ENCODE data around the gene SLC6A6.

Gene SLC6A6

DNA sequence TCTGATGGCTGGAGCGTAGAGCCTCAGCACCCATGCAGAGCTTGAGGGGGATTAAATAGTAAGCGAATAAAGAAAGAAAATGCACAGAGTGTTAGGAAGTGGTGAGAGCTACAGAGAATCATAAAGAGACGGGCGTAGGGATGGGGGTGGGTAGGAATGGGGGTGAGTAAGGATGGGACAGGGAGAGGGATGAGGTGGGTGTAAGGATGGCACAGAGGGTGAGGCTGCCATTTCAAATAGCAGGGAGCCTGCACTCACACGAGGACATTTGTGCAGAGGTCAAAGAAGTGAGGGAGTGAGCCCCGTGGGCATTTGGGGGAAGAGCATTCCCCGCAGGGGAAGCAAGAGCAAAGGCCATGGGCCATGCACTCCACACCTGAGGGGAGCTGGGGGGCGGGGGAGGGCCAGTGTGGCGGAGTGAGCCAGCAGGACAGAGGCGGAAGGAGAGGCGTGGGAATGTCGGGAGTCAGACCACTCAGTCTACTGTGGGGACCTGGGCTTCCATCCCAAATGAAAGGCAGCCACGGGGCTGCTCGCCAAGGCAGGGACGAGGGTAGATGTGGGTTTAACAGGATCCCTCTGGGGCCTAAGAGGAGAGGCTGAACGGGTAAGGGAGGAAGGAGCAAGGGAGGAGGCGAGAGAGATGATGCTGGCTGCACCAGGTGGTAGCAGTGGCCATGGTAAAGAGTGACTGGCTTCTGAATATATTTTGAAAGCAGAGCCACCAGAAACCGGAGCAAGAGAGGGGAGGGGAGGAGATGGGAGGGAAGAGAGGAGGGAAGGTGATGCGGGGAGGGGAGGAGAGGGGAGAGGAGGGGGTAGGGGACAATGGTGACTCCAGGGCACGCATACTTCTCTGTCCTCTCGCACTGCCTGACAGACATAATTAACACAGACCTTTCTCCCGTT, 35.2 kb upstream of the SLC6A6 start:
- no peaks in the 10 kb centered on the region for H3K27me3 ChIP-seq (ENCODE audit: insufficient read depth, low read length)
- H3K9me3 ChIP-seq (ENCODE audit: insufficient read depth, low read depth, low read length) = no peaks in the 10 kb centered on the region
- no peaks in the 10 kb centered on the region for H3K36me3 ChIP-seq (ENCODE audit: control insufficient read depth in 1 of 2, insufficient read depth in 2 of 2, low read length in 2 of 2)
- H3K18ac ChIP-seq (ENCODE audit: low read length) = no peak overlapping the region
- H2BK5ac ChIP-seq (ENCODE audit: low read depth, low read length, poor library complexity) = no peak overlapping the region
- H3K9ac ChIP-seq (ENCODE audit: low read length) = no peak overlapping the region
- H3K4me2 ChIP-seq (ENCODE audit: low read length) = no peak overlapping the region
- no peak overlapping the region for H2AK5ac ChIP-seq (ENCODE audit: low read length)
- H3K4me1 ChIP-seq (ENCODE audit: control insufficient read depth in 1 of 2, insufficient read depth in 2 of 2, low read length in 2 of 2) = peaks cover 5 to 6% of the 10 kb centered on the region in 2 experiments
- H2AFZ ChIP-seq (ENCODE audit: insufficient read depth, low read length, poor library complexity) = no peak overlapping the region
- no peak overlapping the region for H2BK12ac ChIP-seq (ENCODE audit: low read length)
- H3K4me3 ChIP-seq (ENCODE audit: low read depth, low read length) = no peak overlapping the region
- DNase-seq = no peak
- H4K8ac ChIP-seq (ENCODE audit: low read depth, low read length) = no peak overlapping the region
- no peaks in the 10 kb centered on the region for H3K79me2 ChIP-seq (ENCODE audit: control insufficient read depth, insufficient read depth, low read length, poor library complexity)
- no peak overlapping the region for H2BK120ac ChIP-seq (ENCODE audit: insufficient read depth, low read length, poor library complexity)
- no peak overlapping the region for H4K12ac ChIP-seq (ENCODE audit: low read depth, low read length)
- no peak overlapping the region for H3K27ac ChIP-seq (ENCODE audit: low read depth, low read length)
- H3K4ac ChIP-seq (ENCODE audit: low read depth, low read length) = no peak overlapping the region
- no peak overlapping the region for H3K23ac ChIP-seq (ENCODE audit: low read length)
- H4K91ac ChIP-seq (ENCODE audit: low read depth, low read length) = no peak overlapping the region
- H3K79me1 ChIP-seq (ENCODE audit: low read length) = no peaks in the 10 kb centered on the region
- H3K14ac ChIP-seq (ENCODE audit: low read length) = no peak overlapping the region
- WGBS (ENCODE audit: extremely low coverage, insufficient coverage, insufficient read length) = 100% methylated on average over 2 of the region's 22 CpGs

DNA sequence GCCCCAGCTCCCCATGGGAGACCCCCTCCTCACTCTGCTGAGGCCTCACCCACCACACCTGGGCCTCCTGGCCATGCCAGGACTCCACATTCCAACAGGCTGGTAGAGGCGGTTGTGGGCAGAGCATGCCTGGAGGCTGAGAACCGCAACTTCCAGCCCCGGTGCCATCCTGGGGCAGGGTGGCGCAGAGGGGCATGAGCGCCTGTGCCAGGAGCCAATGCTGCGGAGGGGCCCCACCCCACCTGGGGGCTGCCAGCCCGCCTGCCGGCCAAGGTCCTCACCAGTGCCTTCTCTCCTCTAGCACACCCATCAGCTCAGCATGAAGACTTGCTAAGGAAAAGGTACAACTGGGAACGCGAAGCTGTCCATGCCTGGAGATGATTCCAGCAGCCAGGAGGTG, 34.3 kb upstream of the SLC6A6 start:
- Histone ChIP-seq H3K14ac (ENCODE audit: low read length) (no peak overlapping the region), H2BK5ac (ENCODE audit: low read depth, low read length, poor library complexity) (no peak overlapping the region), H3K27ac (ENCODE audit: low read depth, low read length) (no peak overlapping the region), H4K8ac (ENCODE audit: low read depth, low read length) (no peak overlapping the region), H3K36me3 (ENCODE audit: control insufficient read depth in 1 of 2, insufficient read depth in 2 of 2, low read length in 2 of 2) (no peaks in the 10 kb centered on the region), H3K4me2 (ENCODE audit: low read length) (no peak overlapping the region), H3K79me1 (ENCODE audit: low read length) (peaks cover 4% of the 10 kb centered on the region), H2AFZ (ENCODE audit: insufficient read depth, low read length, poor library complexity) (no peak overlapping the region), H3K18ac (ENCODE audit: low read length) (no peak overlapping the region), H3K4me1 (ENCODE audit: control insufficient read depth in 1 of 2, insufficient read depth in 2 of 2, low read length in 2 of 2) (peaks cover 5 to 15% of the 10 kb centered on the region in 2 experiments), H4K12ac (ENCODE audit: low read depth, low read length) (no peak overlapping the region), H2BK120ac (ENCODE audit: insufficient read depth, low read length, poor library complexity) (no peak overlapping the region), H4K91ac (ENCODE audit: low read depth, low read length) (no peak overlapping the region), H2BK12ac (ENCODE audit: low read length) (no peak overlapping the region), H3K4me3 (ENCODE audit: low read depth, low read length) (no peak overlapping the region), H3K4ac (ENCODE audit: low read depth, low read length) (no peak overlapping the region), H3K27me3 (ENCODE audit: insufficient read depth, low read length) (no peaks in the 10 kb centered on the region), H3K9me3 (ENCODE audit: insufficient read depth, low read depth, low read length) (no peaks in the 10 kb centered on the region), H3K79me2 (ENCODE audit: control insufficient read depth, insufficient read depth, low read length, poor library complexity) (no peaks in the 10 kb centered on the region), H3K23ac (ENCODE audit: low read length) (no peak overlapping the region), H3K9ac (ENCODE audit: low read length) (no peak overlapping the region), H2AK5ac (ENCODE audit: low read length) (peak overlapping the region; percentile 17)
- no CpG with 5 or more reads among the region's 10 CpGs for WGBS (ENCODE audit: extremely low coverage, insufficient coverage, insufficient read length)
- no peak for DNase-seq

DNA sequence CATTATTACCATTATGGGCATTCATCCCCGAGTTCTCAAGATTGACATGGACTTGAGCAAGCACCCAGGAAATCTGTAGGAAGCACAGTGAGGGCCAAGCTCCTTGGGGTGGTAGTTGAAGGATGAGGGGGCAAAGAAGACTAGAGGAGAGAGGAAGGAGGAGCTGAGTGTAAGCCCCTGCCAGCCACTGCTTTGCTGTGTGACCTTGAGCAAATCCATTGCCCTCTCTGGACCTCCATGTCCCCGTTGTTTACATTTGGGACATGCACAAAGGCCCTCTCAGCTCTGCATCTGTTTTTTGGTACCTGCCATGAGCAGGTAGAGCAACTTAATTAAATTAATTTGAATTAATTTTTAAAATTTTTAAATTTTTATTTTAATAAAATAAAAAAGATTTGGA, 33.5 kb upstream of the SLC6A6 start:
- no peak overlapping the region for H2AFZ ChIP-seq (ENCODE audit: insufficient read depth, low read length, poor library complexity)
- H4K8ac ChIP-seq (ENCODE audit: low read depth, low read length) = no peak overlapping the region
- H3K27me3 ChIP-seq (ENCODE audit: insufficient read depth, low read length) = no peaks in the 10 kb centered on the region
- peaks cover 4% of the 10 kb centered on the region for H3K79me1 ChIP-seq (ENCODE audit: low read length)
- no peak overlapping the region for H3K27ac ChIP-seq (ENCODE audit: low read depth, low read length)
- no peak overlapping the region for H3K18ac ChIP-seq (ENCODE audit: low read length)
- no peak for DNase-seq
- H2BK12ac ChIP-seq (ENCODE audit: low read length) = no peak overlapping the region
- no peak overlapping the region for H2BK120ac ChIP-seq (ENCODE audit: insufficient read depth, low read length, poor library complexity)
- no peaks in the 10 kb centered on the region for H3K36me3 ChIP-seq (ENCODE audit: control insufficient read depth in 1 of 2, insufficient read depth in 2 of 2, low read length in 2 of 2)
- H4K12ac ChIP-seq (ENCODE audit: low read depth, low read length) = no peak overlapping the region
- H3K4ac ChIP-seq (ENCODE audit: low read depth, low read length) = no peak overlapping the region
- no peaks in the 10 kb centered on the region for H3K79me2 ChIP-seq (ENCODE audit: control insufficient read depth, insufficient read depth, low read length, poor library complexity)
- H3K9ac ChIP-seq (ENCODE audit: low read length) = no peak overlapping the region
- no peak overlapping the region for H3K4me3 ChIP-seq (ENCODE audit: low read depth, low read length)
- no peak overlapping the region for H3K23ac ChIP-seq (ENCODE audit: low read length)
- no peak overlapping the region for H3K4me2 ChIP-seq (ENCODE audit: low read length)
- no peaks in the 10 kb centered on the region for H3K9me3 ChIP-seq (ENCODE audit: insufficient read depth, low read depth, low read length)
- H4K91ac ChIP-seq (ENCODE audit: low read depth, low read length) = no peak overlapping the region
- no peak overlapping the region for H2AK5ac ChIP-seq (ENCODE audit: low read length)
- H2BK5ac ChIP-seq (ENCODE audit: low read depth, low read length, poor library complexity) = no peak overlapping the region
- H3K14ac ChIP-seq (ENCODE audit: low read length) = no peak overlapping the region
- no CpG with 5 or more reads among the region's 2 CpGs for WGBS (ENCODE audit: extremely low coverage, insufficient coverage, insufficient read length)
- H3K4me1 ChIP-seq (ENCODE audit: control insufficient read depth in 1 of 2, insufficient read depth in 2 of 2, low read length in 2 of 2) = peaks cover 11 to 22% of the 10 kb centered on the region in 2 experiments

DNA sequence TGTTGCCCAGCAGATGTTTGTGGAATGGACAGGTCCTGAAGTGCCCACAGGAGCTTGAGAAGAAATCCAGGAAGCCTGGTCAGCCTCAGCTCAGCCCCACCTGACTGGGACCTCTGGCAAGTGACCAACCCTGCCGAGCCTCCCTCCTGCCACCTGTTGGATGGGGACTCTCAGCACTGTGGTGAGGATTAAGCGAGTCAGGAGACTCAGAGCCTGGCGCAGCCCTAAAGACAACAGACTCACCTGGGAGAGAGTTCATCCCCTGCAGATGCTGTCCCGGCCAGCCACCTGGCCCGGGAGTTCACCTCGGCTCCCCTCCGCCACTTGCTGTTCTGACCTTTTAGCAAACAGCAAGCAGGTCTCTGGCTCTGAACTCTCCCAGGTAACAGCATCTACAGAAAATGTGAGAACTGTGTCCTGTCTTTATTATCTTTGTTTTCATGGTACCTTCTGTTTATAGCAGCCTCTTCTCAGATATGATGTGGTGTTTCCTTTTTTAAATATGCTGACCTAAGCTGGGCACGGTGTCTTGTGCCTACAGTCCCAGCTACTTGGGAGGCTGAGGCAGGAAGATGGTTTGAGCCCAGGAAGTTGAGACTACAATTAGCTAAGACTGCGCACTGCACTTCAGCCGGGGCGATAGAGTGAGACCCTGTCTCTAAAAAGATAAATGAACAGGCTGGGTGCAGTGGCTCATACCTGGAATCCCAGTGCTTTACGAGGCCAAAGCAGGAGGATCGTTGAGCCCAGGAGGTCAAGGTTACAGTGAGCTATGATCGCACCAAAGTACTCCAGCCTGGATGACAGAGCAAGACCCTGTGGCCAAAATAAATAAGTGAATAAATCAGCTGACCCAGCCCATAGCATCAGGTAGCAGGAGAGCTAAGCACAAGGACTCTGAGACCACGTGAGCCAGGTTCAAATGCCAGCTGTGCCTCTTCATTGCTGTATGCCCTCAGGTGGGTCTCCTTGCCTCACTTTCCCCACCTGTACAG, 32.4 kb upstream of the SLC6A6 start:
- no peak overlapping the region for H4K91ac ChIP-seq (ENCODE audit: low read depth, low read length)
- H3K14ac ChIP-seq (ENCODE audit: low read length) = no peak overlapping the region
- no peak overlapping the region for H2BK12ac ChIP-seq (ENCODE audit: low read length)
- no peak overlapping the region for H3K23ac ChIP-seq (ENCODE audit: low read length)
- no peak overlapping the region for H3K4me2 ChIP-seq (ENCODE audit: low read length)
- peaks cover 9% of the 10 kb centered on the region for H3K79me1 ChIP-seq (ENCODE audit: low read length)
- H3K18ac ChIP-seq (ENCODE audit: low read length) = no peak overlapping the region
- no peak overlapping the region for H4K8ac ChIP-seq (ENCODE audit: low read depth, low read length)
- no peaks in the 10 kb centered on the region for H3K27me3 ChIP-seq (ENCODE audit: insufficient read depth, low read length)
- no peak overlapping the region for H3K27ac ChIP-seq (ENCODE audit: low read depth, low read length)
- peaks cover 19 to 31% of the 10 kb centered on the region in 2 experiments for H3K4me1 ChIP-seq (ENCODE audit: control insufficient read depth in 1 of 2, insufficient read depth in 2 of 2, low read length in 2 of 2)
- no peaks in the 10 kb centered on the region for H3K79me2 ChIP-seq (ENCODE audit: control insufficient read depth, insufficient read depth, low read length, poor library complexity)
- H3K4me3 ChIP-seq (ENCODE audit: low read depth, low read length) = no peak overlapping the region
- no peaks in the 10 kb centered on the region for H3K36me3 ChIP-seq (ENCODE audit: control insufficient read depth in 1 of 2, insufficient read depth in 2 of 2, low read length in 2 of 2)
- H2AFZ ChIP-seq (ENCODE audit: insufficient read depth, low read length, poor library complexity) = no peak overlapping the region
- no peak overlapping the region for H4K12ac ChIP-seq (ENCODE audit: low read depth, low read length)
- H3K9ac ChIP-seq (ENCODE audit: low read length) = no peak overlapping the region
- no CpG with 5 or more reads among the region's 15 CpGs for WGBS (ENCODE audit: extremely low coverage, insufficient coverage, insufficient read length)
- H3K4ac ChIP-seq (ENCODE audit: low read depth, low read length) = no peak overlapping the region
- peaks cover 2% of the 10 kb centered on the region for H3K9me3 ChIP-seq (ENCODE audit: insufficient read depth, low read depth, low read length)
- no peak overlapping the region for H2AK5ac ChIP-seq (ENCODE audit: low read length)
- H2BK120ac ChIP-seq (ENCODE audit: insufficient read depth, low read length, poor library complexity) = no peak overlapping the region
- peak in 1 of 2 donors; percentile 7 for DNase-seq
- H2BK5ac ChIP-seq (ENCODE audit: low read depth, low read length, poor library complexity) = no peak overlapping the region
